ENCODE results near the gene ZNF14. TPM values are rescaled to one million over a fixed set of nuclear protein-coding genes. Genes with fewer than 3 reads are reported as not detected.
"Not testable (repeated sequence)": the region's sequence is repeated elsewhere in the genome, so short reads cannot be mapped to it uniquely, and the experiment has no call there.

The ZNF14 gene
- total RNA-seq, 1 donor from 2014 or later: 21.0 TPM

GRCh38 chr19:19745496-19746285 lies 12.8 kb upstream of the ZNF14 start:
- no peak for TF ChIP-seq EZH2phosphoT487 (IDR thresholded peaks at IDR 0.05)
- TF ChIP-seq CTCF (IDR thresholded peaks at IDR 0.05): no peak
- no peak for TF ChIP-seq EZH2 (IDR thresholded peaks at IDR 0.05)
- H3K27ac ChIP-seq: no peak overlapping the region
- no peak overlapping the region for H3K9ac ChIP-seq
- H3K4me2 ChIP-seq: no peak overlapping the region
- H3K9me3 Mint-ChIP-seq: peaks cover 33% of the 10 kb centered on the region
- H3K4me3 ChIP-seq: no peak overlapping the region
- no peaks in the 10 kb centered on the region for H3K36me3 ChIP-seq
- H3K9me3 ChIP-seq (ENCODE audit: low read depth): no peaks in the 10 kb centered on the region
- no peak overlapping the region for H3K27ac Mint-ChIP-seq
- no peak overlapping the region for H2AFZ ChIP-seq (replicated peaks)
- H3K27me3 Mint-ChIP-seq (ENCODE audit: insufficient read depth, low read depth): peaks cover 7% of the 10 kb centered on the region
- no peaks in the 10 kb centered on the region for H3K4me1 Mint-ChIP-seq
- H3K27me3 ChIP-seq: no peaks in the 10 kb centered on the region
- H3K79me2 ChIP-seq (ENCODE audit: low read depth): no peaks in the 10 kb centered on the region
- no peak overlapping the region for H3K4me3 Mint-ChIP-seq
- DNase-seq (ENCODE audit: low spot score): no peak
- no peaks in the 10 kb centered on the region for H4K20me1 ChIP-seq (ENCODE audit: low read depth)
- H3K4me1 ChIP-seq: no peaks in the 10 kb centered on the region
- no peaks in the 10 kb centered on the region for H3F3A ChIP-seq (ENCODE audit: low read depth)
- H3K36me3 Mint-ChIP-seq: peaks cover 2% of the 10 kb centered on the region

GRCh38 chr19:19744641-19745040 lies 11.7 kb upstream of the ZNF14 start:
- H3F3A ChIP-seq (ENCODE audit: low read depth): no peaks in the 10 kb centered on the region
- Mint-ChIP-seq H3K36me3 (peaks cover 2% of the 10 kb centered on the region), H3K27ac (no peak overlapping the region), H3K4me1 (no peaks in the 10 kb centered on the region), H3K9me3 (peaks cover 32% of the 10 kb centered on the region), H3K27me3 (ENCODE audit: insufficient read depth, low read depth) (peaks cover 7% of the 10 kb centered on the region), H3K4me3 (no peak overlapping the region)
- H3K9me3 ChIP-seq (ENCODE audit: low read depth): no peaks in the 10 kb centered on the region
- H3K36me3 ChIP-seq: no peaks in the 10 kb centered on the region
- no peak for DNase-seq (ENCODE audit: low spot score)
- H3K27ac ChIP-seq: no peak overlapping the region
- H3K4me1 ChIP-seq: no peaks in the 10 kb centered on the region
- H3K9ac ChIP-seq: no peak overlapping the region
- H4K20me1 ChIP-seq (ENCODE audit: low read depth): no peaks in the 10 kb centered on the region
- no peak overlapping the region for H3K4me3 ChIP-seq
- no peak overlapping the region for H2AFZ ChIP-seq (replicated peaks)
- H3K79me2 ChIP-seq (ENCODE audit: low read depth): no peaks in the 10 kb centered on the region
- TF ChIP-seq CTCF (IDR thresholded peaks at IDR 0.05) (no peak), EZH2 (IDR thresholded peaks at IDR 0.05) (no peak), EZH2phosphoT487 (IDR thresholded peaks at IDR 0.05) (no peak)
- no peaks in the 10 kb centered on the region for H3K27me3 ChIP-seq
- H3K4me2 ChIP-seq: no peak overlapping the region

GRCh38 chr19:19743921-19744320 lies 11.0 kb upstream of the ZNF14 start:
- not testable (repeated sequence) for H3K36me3 Mint-ChIP-seq; H3K4me1 Mint-ChIP-seq; H3K4me2 ChIP-seq; H2AFZ ChIP-seq (replicated peaks); H3K9ac ChIP-seq; H3K9me3 ChIP-seq (ENCODE audit: low read depth); H4K20me1 ChIP-seq (ENCODE audit: low read depth); H3K4me3 ChIP-seq; H3K4me3 Mint-ChIP-seq; DNase-seq (ENCODE audit: low spot score); H3K27me3 ChIP-seq; H3K79me2 ChIP-seq (ENCODE audit: low read depth); H3K27ac ChIP-seq; H3K4me1 ChIP-seq; H3F3A ChIP-seq (ENCODE audit: low read depth); H3K27ac Mint-ChIP-seq; H3K27me3 Mint-ChIP-seq (ENCODE audit: insufficient read depth, low read depth); H3K36me3 ChIP-seq
- peaks cover 34% of the 10 kb centered on the region for H3K9me3 Mint-ChIP-seq

GRCh38 chr19:19743176-19743575 lies 10.3 kb upstream of the ZNF14 start:
- Histone ChIP-seq H4K20me1 (ENCODE audit: low read depth) (no peaks in the 10 kb centered on the region), H3K9me3 (ENCODE audit: low read depth) (no peaks in the 10 kb centered on the region), H3F3A (ENCODE audit: low read depth) (no peaks in the 10 kb centered on the region), H3K4me2 (no peak overlapping the region), H3K9ac (no peak overlapping the region), H3K36me3 (no peaks in the 10 kb centered on the region), H3K27me3 (no peaks in the 10 kb centered on the region), H3K4me1 (no peaks in the 10 kb centered on the region), H3K27ac (no peak overlapping the region), H3K79me2 (ENCODE audit: low read depth) (no peaks in the 10 kb centered on the region), H2AFZ (replicated peaks) (no peak overlapping the region), H3K4me3 (no peak overlapping the region)
- Mint-ChIP-seq H3K4me1 (no peaks in the 10 kb centered on the region), H3K27me3 (ENCODE audit: insufficient read depth, low read depth) (peaks cover 7% of the 10 kb centered on the region), H3K9me3 (peaks cover 32% of the 10 kb centered on the region), H3K36me3 (peaks cover 2% of the 10 kb centered on the region), H3K4me3 (no peak overlapping the region), H3K27ac (no peak overlapping the region)
- no peak for DNase-seq (ENCODE audit: low spot score)
- TF ChIP-seq EZH2phosphoT487 (IDR thresholded peaks at IDR 0.05): no peak
- no peak for TF ChIP-seq EZH2 (IDR thresholded peaks at IDR 0.05)
- no peak for TF ChIP-seq CTCF (IDR thresholded peaks at IDR 0.05)
